A549 (cell line): Measurements from ENCODE around the gene PRSS50. TPM values are rescaled to one million over a fixed set of nuclear protein-coding genes. Genes with fewer than 3 reads are reported as not detected.

Experiments used
- ATAC-seq, 2 experiments: fragments of 200-7000 bp in 1 of 2; fragments of >200 bp in 1 of 2; cut with Nextera tagmentation in 1 of 2; cut with Tn5 transposase in 1 of 2; 3 replicates each; pipeline versions ENCODE4 v1.8.0 to v1.9.1; 2018 to 2020; ENCODE audit warnings: mild to moderate bottlenecking in 1 of 2, moderate library complexity in 1 of 2
- CTCF ChIA-PET: fragments of 300-600 bp; sonication (Branson Sonifier 250); formaldehyde crosslinking; extraction: SDS; loops from one replicate; lab custom pipeline; 2021; ENCODE audit warnings: antibody characterized with exemption, inconsistent platforms; lab: Yijun Ruan, JAX
- POLR2A ChIA-PET: fragments of 350-600 bp; formaldehyde crosslinking; extraction: SDS; loops from one replicate; lab custom pipeline; 2021; ENCODE audit warnings: antibody characterized with exemption, inconsistent platforms; lab: Yijun Ruan, JAX
- DNase-seq, 2 experiments: peaks; one replicate each; pipeline versions ENCODE4 v3.0.0 to v3.0.0-alpha.2; 2011 to 2016; ENCODE audit warnings: low read depth in 1 of 2, low spot score in 1 of 2
- FAIRE-seq: peaks from 2 replicates; lab custom pipeline; 2011; peaks lifted over from hg19 to GRCh38; lab: Jason Lieb, UNC
- H3K27ac ChIP-seq, 2 experiments: fragments of >200 bp; sonication (Bioruptor Twin); formaldehyde crosslinking; 3 replicates each; pipeline ENCODE4 v1.5.1; 2016 to 2017
- H3K4me1 ChIP-seq: fragments of >200 bp; sonication (Bioruptor Twin); formaldehyde crosslinking; 3 replicates; pipeline ENCODE4 v1.6.1; 2016
- H3K4me2 ChIP-seq: fragments of >200 bp; sonication (Bioruptor Twin); formaldehyde crosslinking; 3 replicates; pipeline ENCODE4 v1.6.1; 2016
- H3K4me3 ChIP-seq: fragments of >200 bp; sonication (Bioruptor Twin); formaldehyde crosslinking; 3 replicates; pipeline ENCODE4 v1.5.1; 2016
- H3K9me3 ChIP-seq: fragments of >200 bp; sonication (Bioruptor Twin); formaldehyde crosslinking; 3 replicates; pipeline ENCODE4 v1.6.1; 2016
- CBX2 ChIP-seq: fragments of 200-600 bp; sonication (generic); IDR thresholded peaks from 2 replicates; pipeline ENCODE4 v1.6.1; 2016; ENCODE audit warnings: low read depth, mild to moderate bottlenecking, borderline replicate concordance
- CEBPB ChIP-seq, 2 experiments: fragments of >200 bp in 1 of 2; sonication (Bioruptor Twin) in 1 of 2; formaldehyde crosslinking in 1 of 2; IDR thresholded peaks; 2 replicates each; pipeline ENCODE4 v1.6.1; 2012 to 2016
- CTCF ChIP-seq: fragments of >200 bp; sonication (Bioruptor Twin); formaldehyde crosslinking; IDR thresholded peaks from 3 replicates; pipeline ENCODE4 v1.5.1; 2016
- EHF ChIP-seq: fragments of 250-450 bp; sonication (Bioruptor Pico); IDR thresholded peaks from 2 replicates; pipeline ENCODE4 v1.5.0; 2020; ENCODE audit warnings: mild to moderate bottlenecking
- EP300 ChIP-seq, 2 experiments: fragments of >200 bp; sonication (Bioruptor Twin); formaldehyde crosslinking; IDR thresholded peaks; 2 replicates in 1 of 2; 3 replicates in 1 of 2; pipeline ENCODE4 v1.6.1; 2016 to 2017
- HOXA7 ChIP-seq: fragments of 250-450 bp; sonication (Bioruptor Pico); IDR thresholded peaks from 2 replicates; pipeline ENCODE4 v1.5.0; 2020; ENCODE audit warnings: mild to moderate bottlenecking, moderate library complexity
- NFE2L2 ChIP-seq: fragments of 150-350 bp; conservative IDR thresholded peaks from 2 replicates; pipeline ENCODE4 v1.6.1; 2014; ENCODE audit warnings: low read length
- POLR2A ChIP-seq: IDR thresholded peaks from 2 replicates; pipeline ENCODE4 v1.6.1; 2012; ENCODE audit warnings: mild to moderate bottlenecking, low read length
- POLR2AphosphoS2 ChIP-seq: conservative IDR thresholded peaks from 2 replicates; pipeline ENCODE4 v1.6.1; 2012; ENCODE audit warnings: low read length, improper control_type of control experiment, inconsistent platforms
- RCOR1 ChIP-seq: fragments of 150-350 bp; IDR thresholded peaks from 2 replicates; pipeline ENCODE4 v1.6.1; 2014; ENCODE audit warnings: antibody characterized with exemption, low read length, low read depth
- REST ChIP-seq: fragments of 200-600 bp; sonication (generic); IDR thresholded peaks from 2 replicates; pipeline ENCODE4 v1.6.1; 2016; ENCODE audit warnings: antibody characterized with exemption, mild to moderate bottlenecking, moderate library complexity
- RNF2 ChIP-seq: fragments of 200-600 bp; sonication (generic); IDR thresholded peaks from 2 replicates; pipeline ENCODE4 v1.6.1; 2016; ENCODE audit warnings: low read depth, mild to moderate bottlenecking, antibody characterized with exemption, moderate library complexity, borderline replicate concordance
- SMC3 ChIP-seq: fragments of >200 bp; sonication (Bioruptor Twin); formaldehyde crosslinking; IDR thresholded peaks from 3 replicates; pipeline ENCODE4 v1.6.1; 2018; ENCODE audit warnings: inconsistent platforms
- ZFP36 ChIP-seq: fragments of 450-650 bp; IDR thresholded peaks from 2 replicates; pipeline ENCODE4 v1.6.1; 2014; ENCODE audit warnings: borderline replicate concordance; ENCODE audit not compliant: partially characterized antibody
- ZNF302 ChIP-seq: fragments of 250-450 bp; sonication (Bioruptor Pico); IDR thresholded peaks from 2 replicates; pipeline ENCODE4 v1.9.0; 2021; ENCODE audit warnings: inconsistent platforms, mild to moderate bottlenecking, moderate library complexity
- WGBS: methylation state at CpG from one replicate; pipeline ENCODE4 v1.1.6; 2017; ENCODE audit errors: missing lambda C conversion rate; 5-methylcytosine and 5-hydroxymethylcytosine counted together
- polyA plus RNA-seq, 4 experiments: library from polyadenylated mRNA; depleted of rRNA in 3 of 4; stranded (reverse); fragments of >200 nt; fragmentation: RNase III in 1 of 4; extraction: RNeasy Plus Mini Kit Qiagen cat#74134 plus additional on column Dnase treatment in 1 of 4; gene quantifications; 2 replicates in 3 of 4; 3 replicates in 1 of 4; pipeline ENCODE4 v1.2.3, GENCODE V29; 2011 to 2017
- TF ChIP-seq, protein P1 (sequence below): IDR thresholded peaks from 2 replicates; pipeline ENCODE4 v1.6.1; 2012
- TF ChIP-seq, protein P2 (sequence below): fragments of 450-650 bp; IDR thresholded peaks from 2 replicates; pipeline ENCODE4 v1.6.1; 2014; ENCODE audit warnings: antibody characterized with exemption

PRSS50 gene
- polyA plus RNA-seq, 2 of the 4 experiments (the other 2 are of a cell fraction): not detected

DNA sequence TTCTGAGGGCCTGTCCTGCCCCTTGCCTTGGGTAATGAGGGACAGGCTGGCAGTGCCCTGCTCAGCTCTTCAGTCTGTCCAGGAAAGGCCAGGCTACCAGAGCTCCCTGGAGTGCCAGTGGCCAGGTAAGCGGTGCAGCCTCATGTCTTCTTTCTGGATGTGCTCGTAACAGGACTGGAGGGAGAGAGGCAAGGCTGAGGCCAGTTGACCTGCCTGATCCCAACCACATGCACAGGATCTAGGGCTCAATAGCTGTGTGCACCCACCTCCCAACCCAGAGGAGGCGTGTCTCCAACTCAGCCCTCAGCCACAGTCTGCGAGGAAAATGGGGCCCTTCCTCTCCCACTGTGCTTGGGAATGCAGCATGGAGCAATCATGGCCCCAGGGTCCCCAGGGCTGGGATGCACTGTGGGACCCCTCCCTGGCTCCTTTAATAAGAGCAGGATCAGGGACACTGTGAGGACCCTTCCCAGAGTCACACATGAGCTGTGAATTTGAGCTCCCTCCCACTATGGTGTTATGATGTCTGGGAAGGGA lies 46.7 kb downstream of the PRSS50 start:
- TF ChIP-seq ZFP36 (no peak), HOXA7 (no peak), NFE2L2 (no peak), RNF2 (no peak), CTCF (no peak), ZNF302 (CRISPR knock-in tag) (no peak), SMC3 (no peak), CBX2 (no peak), EP300 (IDR thresholded peaks at IDR 0.05) (no peak)
- TF ChIP-seq, protein P1, sequence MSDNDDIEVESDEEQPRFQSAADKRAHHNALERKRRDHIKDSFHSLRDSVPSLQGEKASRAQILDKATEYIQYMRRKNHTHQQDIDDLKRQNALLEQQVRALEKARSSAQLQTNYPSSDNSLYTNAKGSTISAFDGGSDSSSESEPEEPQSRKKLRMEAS: no peak
- Histone ChIP-seq H3K4me1 (no peaks in the 10 kb centered on the region), H3K27ac (no peak overlapping the region), H3K4me2 (no peak overlapping the region), H3K4me3 (no peak overlapping the region), H3K9me3 (no peaks in the 10 kb centered on the region)
- DNase-seq (no peak), ATAC-seq (no peak), FAIRE-seq (no peak)
- 83% methylated on average over 1 of the region's 4 CpGs for WGBS
- POLR2A ChIA-PET: no interaction called here
- CTCF ChIA-PET: interaction anchor here (0.6 to 1.7 kb wide), 2 partner anchors 38 to 182 kb away, joined by 4 read pairs; no protein-coding TSS in a partner anchor

DNA sequence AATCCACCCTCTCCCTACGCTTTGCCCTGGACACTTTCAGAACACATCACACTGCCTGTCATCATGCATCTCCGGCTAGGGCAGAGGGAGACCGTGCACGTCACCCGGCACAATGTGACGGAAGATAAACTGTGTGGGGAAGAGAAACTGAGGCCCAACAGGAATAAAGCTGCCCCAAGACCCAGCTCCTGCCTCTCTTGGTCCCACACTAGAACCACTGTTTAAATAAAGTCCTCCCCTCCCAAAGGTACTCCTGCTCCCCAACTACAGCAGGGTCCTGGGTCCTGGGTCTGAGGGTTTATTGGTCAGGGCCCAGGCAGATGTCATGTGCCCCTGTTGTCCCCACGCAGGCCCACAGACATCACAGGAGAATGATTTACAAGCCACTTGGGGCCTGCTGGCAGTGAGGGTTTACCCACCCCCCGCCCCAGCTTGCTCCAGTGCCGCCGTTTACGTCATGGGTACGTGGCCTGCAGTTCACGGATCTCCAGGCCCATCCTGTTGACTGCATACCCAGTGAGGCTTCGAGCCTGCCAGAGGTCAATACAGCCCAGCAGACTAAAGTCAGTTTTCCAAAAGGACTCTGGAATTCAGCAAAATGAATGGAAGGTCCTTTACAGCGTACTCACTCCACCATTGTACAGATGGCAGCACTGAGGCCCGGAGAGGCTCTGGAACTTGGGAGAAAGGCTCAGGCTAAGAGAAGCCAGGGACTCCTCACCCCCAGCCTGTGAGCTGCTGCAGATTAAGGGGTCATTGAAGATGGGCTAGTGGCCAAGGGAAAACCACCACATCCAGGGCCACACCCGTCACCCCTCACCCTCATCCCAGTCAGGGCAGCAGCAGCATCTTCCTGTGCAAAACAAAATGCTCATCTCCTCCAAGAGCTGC lies 47.4 kb downstream of the PRSS50 start:
- no peak for ATAC-seq
- DNase-seq: no peak
- no peak overlapping the region for H3K4me2 ChIP-seq
- no peak for FAIRE-seq
- no peaks in the 10 kb centered on the region for H3K9me3 ChIP-seq
- H3K27ac ChIP-seq: no peak overlapping the region
- CTCF ChIA-PET: interaction anchor here (0.6 to 1.7 kb wide), 2 partner anchors 38 to 181 kb away, joined by 4 read pairs; no protein-coding TSS in a partner anchor
- TF ChIP-seq POLR2AphosphoS2: no peak
- no peak for TF ChIP-seq REST
- TF ChIP-seq CEBPB (IDR thresholded peaks at IDR 0.05): no peak
- TF ChIP-seq, protein P2, sequence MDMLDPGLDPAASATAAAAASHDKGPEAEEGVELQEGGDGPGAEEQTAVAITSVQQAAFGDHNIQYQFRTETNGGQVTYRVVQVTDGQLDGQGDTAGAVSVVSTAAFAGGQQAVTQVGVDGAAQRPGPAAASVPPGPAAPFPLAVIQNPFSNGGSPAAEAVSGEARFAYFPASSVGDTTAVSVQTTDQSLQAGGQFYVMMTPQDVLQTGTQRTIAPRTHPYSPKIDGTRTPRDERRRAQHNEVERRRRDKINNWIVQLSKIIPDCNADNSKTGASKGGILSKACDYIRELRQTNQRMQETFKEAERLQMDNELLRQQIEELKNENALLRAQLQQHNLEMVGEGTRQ: no peak
- TF ChIP-seq HOXA7: no peak
- no peak for TF ChIP-seq EHF
- TF ChIP-seq POLR2A: no peak
- TF ChIP-seq RCOR1: no peak
- no peak for TF ChIP-seq ZFP36
- POLR2A ChIA-PET: no interaction called here
- H3K4me3 ChIP-seq: no peak overlapping the region
- WGBS: 92% methylated on average over 7 of the region's 17 CpGs
- no peaks in the 10 kb centered on the region for H3K4me1 ChIP-seq
